ENCODE results near the gene MDN1. TPM values are rescaled to one million over a fixed set of nuclear protein-coding genes. Genes with fewer than 3 reads are reported as not detected.

MDN1 gene
- total and polyA plus RNA-seq, 8 donors: 5.5 to 69.2 (median 17.7) TPM

DNA sequence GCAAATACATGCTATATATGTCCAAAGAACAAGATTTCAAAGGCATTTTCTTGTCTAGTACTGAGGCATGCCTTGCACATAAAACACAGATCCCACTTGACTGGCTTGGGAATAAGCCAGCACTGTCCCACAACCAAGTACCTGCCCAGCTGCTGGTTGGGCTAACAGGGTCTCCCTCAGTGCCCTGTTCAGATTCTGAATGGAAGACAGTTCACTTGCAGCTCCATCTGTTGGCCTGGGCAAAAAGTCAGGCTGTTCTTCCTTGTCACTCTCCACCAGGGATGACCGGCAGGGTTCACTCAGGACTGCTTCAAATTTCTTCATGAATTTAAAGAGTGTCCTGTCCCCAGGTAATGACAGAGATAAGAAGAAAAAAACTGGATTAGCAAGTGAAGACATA lies 136.6 kb downstream of the MDN1 start:
- no peaks in the 10 kb centered on the region for H3K4me1 ChIP-seq
- no peaks in the 10 kb centered on the region for H3K9me3 ChIP-seq
- 95 to 100% (median 97%) methylated on average over 1 of the region's 1 CpG for WGBS, 5 donors
- no peak overlapping the region for H3K27ac ChIP-seq
- TF ChIP-seq EP300 (IDR thresholded peaks at IDR 0.05): no peak
- TF ChIP-seq CTCF (IDR thresholded peaks at IDR 0.05): no peak
- TF ChIP-seq POLR2AphosphoS5 (IDR thresholded peaks at IDR 0.05): no peak
- no peak for TF ChIP-seq POLR2A (IDR thresholded peaks at IDR 0.05)
- H3K4me3 ChIP-seq: no peak overlapping the region
- H3K27me3 ChIP-seq: no peaks in the 10 kb centered on the region
- DNase-seq: no peak
- intact Hi-C loops (cut with DNase I; ENCODE audit: low total_unique reads): no loop called here
- H3K36me3 ChIP-seq: peaks cover 76 to 100% (median 100%) of the 10 kb centered on the region in 4 donors

GRCh38 chr6:89681983-89682564 lies 137.5 kb downstream of the MDN1 start:
- no peaks in the 10 kb centered on the region for H3K27me3 ChIP-seq
- no peak overlapping the region for H3K4me3 ChIP-seq
- H3K4me1 ChIP-seq: no peaks in the 10 kb centered on the region
- intact Hi-C loops (cut with DNase I; ENCODE audit: low total_unique reads): no loop called here
- no peaks in the 10 kb centered on the region for H3K9me3 ChIP-seq
- no peak for DNase-seq
- WGBS, 5 donors: 91 to 98% (median 97%) methylated on average over 7 to 10 of the region's 10 CpGs
- no peak overlapping the region for H3K27ac ChIP-seq
- TF ChIP-seq POLR2AphosphoS5 (IDR thresholded peaks at IDR 0.05) (no peak), EP300 (IDR thresholded peaks at IDR 0.05) (no peak), CTCF (IDR thresholded peaks at IDR 0.05) (no peak), POLR2A (IDR thresholded peaks at IDR 0.05) (no peak)
- H3K36me3 ChIP-seq: peaks cover 77 to 100% (median 100%) of the 10 kb centered on the region in 4 donors

DNA sequence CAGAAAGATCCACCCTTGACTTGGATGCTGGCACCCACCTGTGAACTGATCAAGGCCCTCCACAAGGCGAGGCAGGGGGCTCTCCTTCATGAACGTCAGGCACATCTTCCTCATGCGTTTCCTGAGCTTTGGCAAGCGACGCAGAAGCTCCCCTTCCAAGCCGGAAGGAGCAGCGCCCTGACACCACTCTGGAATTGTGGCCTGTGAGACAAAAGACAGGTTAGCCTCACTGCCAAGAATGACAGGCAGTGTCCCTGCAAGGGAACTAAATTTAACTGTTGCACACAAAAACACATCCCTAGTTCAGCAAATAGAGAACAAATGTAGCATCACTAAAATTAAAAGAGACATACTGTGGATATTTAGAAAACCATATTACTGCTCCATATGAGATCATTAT lies 139.0 kb downstream of the MDN1 start:
- H3K9me3 ChIP-seq: no peaks in the 10 kb centered on the region
- H3K4me3 ChIP-seq: no peak overlapping the region
- no peak overlapping the region for H3K27ac ChIP-seq
- 79 to 94% (median 89%) methylated on average over 7 of the region's 7 CpGs for WGBS, 5 donors
- TF ChIP-seq CTCF (IDR thresholded peaks at IDR 0.05) (no peak), EP300 (IDR thresholded peaks at IDR 0.05) (no peak), POLR2AphosphoS5 (IDR thresholded peaks at IDR 0.05) (no peak), POLR2A (IDR thresholded peaks at IDR 0.05) (no peak)
- no peaks in the 10 kb centered on the region for H3K4me1 ChIP-seq
- intact Hi-C loops (cut with DNase I; ENCODE audit: low total_unique reads): no loop called here
- no peaks in the 10 kb centered on the region for H3K27me3 ChIP-seq
- peaks cover 73 to 100% (median 100%) of the 10 kb centered on the region in 4 donors for H3K36me3 ChIP-seq
- DNase-seq: no peak

- intact Hi-C loops (cut with DNase I; ENCODE audit: low total_unique reads): no loop called here
- H3K27ac ChIP-seq: no peak overlapping the region
- H3K27me3 ChIP-seq: no peaks in the 10 kb centered on the region
- no peak overlapping the region for H3K4me3 ChIP-seq
- peaks cover 73 to 100% (median 100%) of the 10 kb centered on the region in 4 donors for H3K36me3 ChIP-seq
- no peaks in the 10 kb centered on the region for H3K9me3 ChIP-seq
- WGBS, 5 donors: 82 to 100% (median 88%) methylated on average over 2 of the region's 2 CpGs
- no peaks in the 10 kb centered on the region for H3K4me1 ChIP-seq
- TF ChIP-seq POLR2A (IDR thresholded peaks at IDR 0.05): no peak
- no peak for TF ChIP-seq CTCF (IDR thresholded peaks at IDR 0.05)
- TF ChIP-seq EP300 (IDR thresholded peaks at IDR 0.05): no peak
- TF ChIP-seq POLR2AphosphoS5 (IDR thresholded peaks at IDR 0.05): no peak
- no peak for DNase-seq
Measured at GRCh38 chr6:89680150-89680549, 139.4 kb downstream of the MDN1 start.

Measured in stomach (tissue), 9 donors.